ENCODE measurements around the gene KIAA1958. TPM values are rescaled to one million over a fixed set of nuclear protein-coding genes. Genes with fewer than 3 reads are reported as not detected.

Gene KIAA1958
- total RNA-seq, 4 donors from 2014 or later = 8.3 to 11.2 (median 9.6) TPM

DNA sequence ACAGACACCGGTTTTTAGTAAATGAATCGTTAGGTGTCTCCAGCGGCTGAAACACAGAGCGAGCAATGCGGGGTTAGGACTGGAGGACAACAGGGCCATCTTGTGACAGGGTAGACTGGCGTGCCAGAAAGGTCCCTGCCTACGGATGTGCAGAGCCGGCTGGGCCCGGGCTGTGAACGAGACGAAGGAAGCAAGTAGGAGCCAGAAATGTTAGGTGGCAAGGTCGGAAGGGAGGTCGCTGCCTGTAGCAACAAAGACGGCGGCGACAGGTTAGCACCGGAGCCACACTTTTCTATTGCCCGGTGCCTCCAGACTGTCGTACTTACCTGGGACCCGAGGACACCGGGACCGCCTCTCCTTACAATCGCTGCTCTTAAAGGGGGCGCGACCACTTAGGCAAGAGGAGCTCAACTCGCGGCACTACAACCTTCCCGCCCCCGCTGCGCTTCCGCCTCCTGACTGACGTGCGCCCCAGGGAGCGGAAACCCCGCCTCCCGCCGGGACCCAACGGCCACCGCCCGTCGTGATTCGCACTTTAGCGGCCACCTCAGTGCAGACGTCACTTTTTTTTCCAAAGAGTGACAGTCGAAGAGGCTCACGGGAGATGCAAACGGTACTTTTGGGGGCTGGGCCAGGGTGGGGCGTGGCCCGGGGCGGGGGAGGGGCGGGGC, 231.2 kb downstream of the KIAA1958 start, which contains the start of gene INIP:
INIP (minus strand) TSS at position 457 of the 671 bp plus-strand sequence. CDS start 1,632 bp downstream, outside the sequence.
- no peaks in the 10 kb centered on the region for H3K36me3 ChIP-seq
- DNase-seq = peak; percentile 97
- H3K27me3 ChIP-seq = no peaks in the 10 kb centered on the region
- no peaks in the 10 kb centered on the region for H3K9me3 ChIP-seq
- peak within 1 kb of the TSS; percentile 49 to 82 (median 76) for H3K27ac ChIP-seq
- H3K4me3 ChIP-seq (replicated peaks in 1 of 3) = peak within 1 kb of the TSS; percentile 15 to 73 (median 59)
- intact Hi-C loops (cut with DNase I) = no loop called here
- peaks cover 0 to 8% of the 10 kb centered on the region in 2 donors for H3K4me1 ChIP-seq
- 0% methylated on average over 33 to 44 of the region's 51 CpGs for WGBS, 2 donors
- peak in 1 of 2 donors; percentile 82 for TF ChIP-seq POLR2A (IDR thresholded peaks at IDR 0.05)
- TF ChIP-seq, protein P1, sequence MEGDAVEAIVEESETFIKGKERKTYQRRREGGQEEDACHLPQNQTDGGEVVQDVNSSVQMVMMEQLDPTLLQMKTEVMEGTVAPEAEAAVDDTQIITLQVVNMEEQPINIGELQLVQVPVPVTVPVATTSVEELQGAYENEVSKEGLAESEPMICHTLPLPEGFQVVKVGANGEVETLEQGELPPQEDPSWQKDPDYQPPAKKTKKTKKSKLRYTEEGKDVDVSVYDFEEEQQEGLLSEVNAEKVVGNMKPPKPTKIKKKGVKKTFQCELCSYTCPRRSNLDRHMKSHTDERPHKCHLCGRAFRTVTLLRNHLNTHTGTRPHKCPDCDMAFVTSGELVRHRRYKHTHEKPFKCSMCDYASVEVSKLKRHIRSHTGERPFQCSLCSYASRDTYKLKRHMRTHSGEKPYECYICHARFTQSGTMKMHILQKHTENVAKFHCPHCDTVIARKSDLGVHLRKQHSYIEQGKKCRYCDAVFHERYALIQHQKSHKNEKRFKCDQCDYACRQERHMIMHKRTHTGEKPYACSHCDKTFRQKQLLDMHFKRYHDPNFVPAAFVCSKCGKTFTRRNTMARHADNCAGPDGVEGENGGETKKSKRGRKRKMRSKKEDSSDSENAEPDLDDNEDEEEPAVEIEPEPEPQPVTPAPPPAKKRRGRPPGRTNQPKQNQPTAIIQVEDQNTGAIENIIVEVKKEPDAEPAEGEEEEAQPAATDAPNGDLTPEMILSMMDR (IDR thresholded peaks at IDR 0.05) = peak in 2 of 6 experiments; percentile 12

Other genes starting within 250 kb of the KIAA1958 start
- gene PTBP3, start 153.2 kb upstream of the KIAA1958 start, total RNA-seq = 10 to 100 TPM; 33.7 to 89.1 (median 42.4) TPM
- 10 to 100 TPM; 37.8 to 54.8 (median 43.8) TPM for gene HSDL2, start 106.7 kb upstream of the KIAA1958 start, total RNA-seq
- 10 to 100 TPM; 12.6 to 23.7 (median 18.2) TPM for gene INIP, start 231.3 kb downstream of the KIAA1958 start, total RNA-seq